H1 (cell line): ENCODE measurements around the gene RNF5. TPM values are rescaled to one million over a fixed set of nuclear protein-coding genes. Genes with fewer than 3 reads are reported as not detected.

Source experiments
- CTCF ChIA-PET: fragments of 300-600 bp; sonication (Branson Sonifier 250); formaldehyde crosslinking; loops from one replicate; lab custom pipeline; 2021; ENCODE audit not compliant: partially characterized antibody; lab: Charles Lee
- POLR2A ChIA-PET: fragments of 300-600 bp; sonication (Branson Sonifier 250); formaldehyde crosslinking; loops from one replicate; lab custom pipeline; 2021; ENCODE audit warnings: inconsistent platforms; ENCODE audit not compliant: partially characterized antibody; lab: Charles Lee
- DNase-seq, 2 experiments: peaks; one replicate each; pipeline versions ENCODE4 v3.0.0 to v3.0.0-alpha.2; 2010 to 2022; ENCODE audit warnings: low spot score in 2 of 2, low read depth in 1 of 2, mixed read lengths in 1 of 2
- FAIRE-seq: peaks from 2 replicates; lab custom pipeline; 2011; peaks lifted over from hg19 to GRCh38; lab: Jason Lieb, UNC
- H2AFZ ChIP-seq: 2 replicates; pipeline ENCODE4 v1.8.1; 2012; ENCODE audit warnings: low read length, inconsistent platforms
- H2AK5ac ChIP-seq: 2 replicates; pipeline ENCODE4 v1.6.1; 2013; ENCODE audit warnings: low read depth, low read length
- H2BK120ac ChIP-seq: replicated peaks from 2 replicates; pipeline ENCODE3; 2013; ENCODE audit warnings: low read depth, low read length, inconsistent platforms
- H2BK12ac ChIP-seq: 2 replicates; pipeline ENCODE4 v1.6.1; 2013; ENCODE audit warnings: low read depth, low read length
- H2BK15ac ChIP-seq: 2 replicates; pipeline ENCODE4 v1.6.1; 2013; ENCODE audit warnings: low read length
- H2BK20ac ChIP-seq: 2 replicates; pipeline ENCODE4 v1.6.1; 2013; ENCODE audit warnings: low read length
- H2BK5ac ChIP-seq: 2 replicates; pipeline ENCODE4 v1.6.1; 2013; ENCODE audit warnings: low read depth, low read length
- H3K14ac ChIP-seq: 2 replicates; pipeline ENCODE4 v1.6.1; 2013; ENCODE audit warnings: inconsistent platforms; ENCODE audit not compliant: insufficient read length
- H3K18ac ChIP-seq: 2 replicates; pipeline ENCODE4 v1.6.1; 2013; ENCODE audit warnings: low read length; ENCODE audit errors: extremely low read depth
- H3K23ac ChIP-seq: 2 replicates; pipeline ENCODE4 v1.6.1; 2013; ENCODE audit warnings: inconsistent platforms; ENCODE audit not compliant: insufficient read length
- H3K23me2 ChIP-seq: 2 replicates; pipeline ENCODE4 v1.6.1; 2013; ENCODE audit warnings: low read depth, low read length
- H3K27ac ChIP-seq: 2 replicates; pipeline ENCODE4 v1.6.1; 2011; ENCODE audit warnings: low read depth, low read length, inconsistent platforms
- H3K27me3 ChIP-seq, 4 experiments: replicated peaks in 1 of 4; 1 replicate in 1 of 4; 2 replicates in 3 of 4; pipeline versions ENCODE4 v1.6.1 to v1.8.1; 2011 to 2013; ENCODE audit warnings: low read length in 3 of 4, mild to moderate bottlenecking in 3 of 4, inconsistent platforms in 2 of 4, mixed read lengths in 2 of 4, moderate library complexity in 1 of 4; ENCODE audit not compliant: control insufficient read depth in 3 of 4, insufficient read depth in 3 of 4; ENCODE audit errors: extremely low read depth in 1 of 4
- H3K36me3 ChIP-seq, 4 experiments: 2 replicates each; pipeline versions ENCODE4 v1.6.1 to v1.8.1; 2011 to 2013; ENCODE audit warnings: mild to moderate bottlenecking in 4 of 4, low read length in 3 of 4, moderate library complexity in 2 of 4, control low read depth in 1 of 4, inconsistent platforms in 1 of 4; ENCODE audit not compliant: insufficient read depth in 4 of 4, control insufficient read depth in 2 of 4
- H3K4ac ChIP-seq: replicated peaks from 2 replicates; pipeline ENCODE3; 2013; ENCODE audit warnings: low read length, low read depth, mixed read lengths, inconsistent platforms; ENCODE audit not compliant: insufficient read length
- H3K4me1 ChIP-seq, 4 experiments: replicated peaks in 1 of 4; 1 replicate in 1 of 4; 2 replicates in 3 of 4; pipeline versions ENCODE4 v1.6.1 to v1.8.1; 2011 to 2013; ENCODE audit warnings: low read length in 3 of 4, inconsistent platforms in 2 of 4, mixed read lengths in 1 of 4; ENCODE audit not compliant: insufficient read depth in 4 of 4, control insufficient read depth in 3 of 4
- H3K4me2 ChIP-seq, 2 experiments: 2 replicates each; pipeline versions ENCODE4 v1.6.1 to v1.8.1; 2011 to 2013; ENCODE audit warnings: low read depth in 2 of 2, low read length in 2 of 2, control low read depth in 1 of 2, inconsistent platforms in 1 of 2, mild to moderate bottlenecking in 1 of 2; ENCODE audit not compliant: insufficient read depth in 1 of 2
- H3K4me3 ChIP-seq, 4 experiments: fragments of 200-600, 300-600 bp in 1 of 4; sonication (generic), shearing (Covaris generic), sonication (Bioruptor Twin) in 1 of 4; 2 replicates each; pipeline versions ENCODE4 v1.5.1 to v1.8.1; 2011 to 2016; ENCODE audit warnings: low read length in 4 of 4, low read depth in 3 of 4, control low read depth in 2 of 4, inconsistent platforms in 2 of 4, mild to moderate bottlenecking in 2 of 4, mixed read lengths in 1 of 4, moderate library complexity in 1 of 4; ENCODE audit not compliant: insufficient read depth in 2 of 4; ENCODE audit errors: extremely low read depth in 1 of 4
- H3K56ac ChIP-seq: replicated peaks from 2 replicates; pipeline ENCODE3; 2013; ENCODE audit warnings: low read depth, mild to moderate bottlenecking, mixed read lengths, low read length, inconsistent platforms; ENCODE audit not compliant: insufficient read length
- H3K79me1 ChIP-seq: 2 replicates; pipeline ENCODE4 v1.6.1; 2013; ENCODE audit warnings: low read depth, low read length, control low read depth
- H3K79me2 ChIP-seq, 2 experiments: 2 replicates each; pipeline versions ENCODE4 v1.6.1 to v1.8.1; 2012 to 2013; ENCODE audit warnings: low read length in 2 of 2, mild to moderate bottlenecking in 2 of 2, inconsistent platforms in 1 of 2; ENCODE audit not compliant: insufficient read depth in 2 of 2, control insufficient read depth in 1 of 2
- H3K9ac ChIP-seq, 4 experiments: replicated peaks in 1 of 4; 1 replicate in 1 of 4; 2 replicates in 3 of 4; pipeline versions ENCODE4 v1.6.1 to v1.8.1; 2011 to 2013; ENCODE audit warnings: low read depth in 3 of 4, low read length in 3 of 4, control low read depth in 2 of 4, mild to moderate bottlenecking in 2 of 4, moderate library complexity in 2 of 4, inconsistent platforms in 1 of 4; ENCODE audit errors: extremely low read depth in 1 of 4
- H3K9me3 ChIP-seq, 2 experiments: 2 replicates each; pipeline versions ENCODE4 v1.6.1 to v1.8.1; 2012 to 2013; ENCODE audit warnings: mild to moderate bottlenecking in 2 of 2, moderate library complexity in 2 of 2, control low read depth in 1 of 2, inconsistent platforms in 1 of 2, low read depth in 1 of 2, low read length in 1 of 2, mixed read lengths in 1 of 2; ENCODE audit not compliant: insufficient read depth in 2 of 2
- H4K20me1 ChIP-seq, 2 experiments: replicated peaks in 1 of 2; 2 replicates each; pipeline versions ENCODE3 to v1.8.1; 2011 to 2013; ENCODE audit warnings: inconsistent platforms in 2 of 2, low read length in 2 of 2, mild to moderate bottlenecking in 1 of 2; ENCODE audit not compliant: insufficient read depth in 2 of 2, control insufficient read depth in 1 of 2
- H4K5ac ChIP-seq: 2 replicates; pipeline ENCODE4 v1.6.1; 2013; ENCODE audit warnings: low read length, low read depth, mixed read lengths, inconsistent platforms; ENCODE audit not compliant: insufficient read length
- H4K8ac ChIP-seq: 2 replicates; pipeline ENCODE4 v1.8.0; 2013; ENCODE audit warnings: mild to moderate bottlenecking, moderate library complexity, low read length, inconsistent platforms; ENCODE audit not compliant: insufficient read depth; ENCODE audit errors: extremely low read depth
- H4K91ac ChIP-seq: replicated peaks from 2 replicates; pipeline ENCODE3; 2013; ENCODE audit warnings: low read length, mixed read lengths, inconsistent platforms; ENCODE audit not compliant: insufficient read length
- EGR1 ChIP-seq: IDR thresholded peaks from 2 replicates; pipeline ENCODE4 v1.6.1; 2011; ENCODE audit warnings: low read depth, low read length, borderline replicate concordance
- EP300 ChIP-seq, 2 experiments: IDR thresholded peaks; 1 replicate in 1 of 2; 2 replicates in 1 of 2; pipeline ENCODE4 v1.6.1; 2011 to 2012; ENCODE audit warnings: low read depth in 2 of 2, low read length in 2 of 2, mild to moderate bottlenecking in 2 of 2, borderline replicate concordance in 1 of 2, inconsistent platforms in 1 of 2, moderate library complexity in 1 of 2
- GTF2F1 ChIP-seq: IDR thresholded peaks from 2 replicates; pipeline ENCODE4 v1.6.1; 2012; ENCODE audit warnings: low read depth, low read length, improper control_type of control experiment, borderline replicate concordance
- POLR2A ChIP-seq, 2 experiments: IDR thresholded peaks; 1 replicate in 1 of 2; 2 replicates in 1 of 2; pipeline ENCODE4 v1.6.1; 2011; ENCODE audit warnings: low read depth in 2 of 2, low read length in 2 of 2, mild to moderate bottlenecking in 2 of 2; ENCODE audit errors: control extremely low read depth in 1 of 2
- RAD21 ChIP-seq, 2 experiments: IDR thresholded peaks in 1 of 2; conservative IDR thresholded peaks in 1 of 2; 2 replicates each; pipeline ENCODE4 v1.6.1; 2011; ENCODE audit warnings: low read depth in 2 of 2, low read length in 2 of 2, improper control_type of control experiment in 1 of 2, inconsistent platforms in 1 of 2, mild to moderate bottlenecking in 1 of 2, moderate library complexity in 1 of 2
- SIRT6 ChIP-seq: IDR thresholded peaks from one replicate; pipeline ENCODE4 v1.7.1; 2012; ENCODE audit warnings: low read length, inconsistent platforms
- SRF ChIP-seq: IDR thresholded peaks from 2 replicates; pipeline ENCODE4 v1.6.1; 2011; ENCODE audit warnings: mild to moderate bottlenecking, low read depth, low read length, moderate library complexity
- WGBS, 2 experiments: shearing (Covaris generic) in 1 of 2; methylation state at CpG; one replicate each; pipeline versions ENCODE4 v1.1.6 to v1.1.7; 2013 to 2015; ENCODE audit warnings: low lambda C conversion rate in 2 of 2, mixed read lengths in 2 of 2, inconsistent platforms in 1 of 2, low coverage in 1 of 2, missing lambda C conversion rate in 1 of 2; ENCODE audit not compliant: insufficient replicate concordance in 2 of 2, insufficient coverage in 1 of 2, insufficient read length in 1 of 2; ENCODE audit errors: extremely low coverage in 1 of 2, missing lambda C conversion rate in 1 of 2; 5-methylcytosine and 5-hydroxymethylcytosine counted together
- polyA plus RNA-seq, 7 experiments: library from polyadenylated mRNA; depleted of rRNA in 3 of 7; stranded (reverse) in 5 of 7; unstranded in 2 of 7; fragments of >200 nt in 5 of 7; fragments of 200-250 nt in 2 of 7; gene quantifications; 1 replicate in 5 of 7; 2 replicates in 1 of 7; 4 replicates in 1 of 7; pipeline versions ENCODE4 v1.2.1 to v1.2.3, GENCODE V29; 2011 to 2013; ENCODE audit warnings: missing spikeins in 2 of 7, mixed read lengths in 2 of 7
- total RNA-seq: library from RNA; stranded (reverse); fragmentation: NEBNext Ultra II Directional; extraction: Animal tissue kit (Norgen Biotek cat#: 25700); gene quantifications from 2 replicates; pipeline ENCODE4 v1.2.1, GENCODE V29; 2021
- TF ChIP-seq, protein P1 (sequence below), 3 experiments: IDR thresholded peaks; 1 replicate in 2 of 3; 2 replicates in 1 of 3; pipeline versions ENCODE4 v1.5.1 to v1.6.1; 2011; ENCODE audit warnings: low read length in 3 of 3, mild to moderate bottlenecking in 3 of 3, inconsistent platforms in 2 of 3, low read depth in 1 of 3, moderate library complexity in 1 of 3; ENCODE audit not compliant: insufficient read depth in 1 of 3; ENCODE audit errors: control extremely low read depth in 1 of 3

RNF5 gene
- total and polyA plus RNA-seq, 2 of the 8 experiments (the other 6 are each of a cell fraction or from before 2014, with no cell fraction given) = 90.0 to 158 TPM

DNA sequence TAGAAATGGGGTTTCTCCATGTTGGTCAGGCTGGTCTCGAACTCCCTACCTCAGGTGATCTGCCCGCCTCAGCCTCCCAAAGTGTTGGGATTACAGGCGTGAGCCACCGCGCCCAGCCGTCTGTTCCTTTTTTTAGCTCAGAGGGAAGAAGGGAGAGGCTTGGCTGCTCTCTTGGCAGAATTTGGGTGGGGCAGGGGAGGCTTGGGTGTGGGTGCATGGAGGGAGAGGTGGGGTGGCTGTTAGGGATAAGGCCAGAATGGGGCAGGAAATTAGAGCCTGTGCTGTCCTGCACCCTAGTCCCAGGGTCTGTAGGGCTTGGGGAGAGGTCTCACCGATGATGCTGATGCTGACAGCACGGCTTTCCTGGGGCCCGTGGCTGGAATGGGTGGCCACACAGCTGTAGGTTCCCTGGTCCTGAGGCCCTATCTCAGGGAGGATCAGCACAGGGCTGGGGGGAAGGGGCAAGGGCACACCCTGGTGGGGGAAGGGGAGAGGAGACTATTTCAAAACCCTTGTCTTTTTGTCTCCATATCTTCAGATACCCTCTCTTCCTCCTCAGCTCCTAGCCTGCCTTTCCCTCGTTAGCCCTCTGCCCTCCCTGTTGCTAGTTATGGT, 3.8 kb downstream of the RNF5 start:
- FAIRE-seq (no peak), DNase-seq (no peak)
- Histone ChIP-seq H3K27ac (no peak overlapping the region; the same call in 1 of the 2 replicates), H3K23ac (no peak overlapping the region), H4K8ac (no peak overlapping the region), H3K4me2 (0 out of 4 replicates have a peak overlapping the region, but pooled peaks of 1 of the 2 experiments have one; percentile 1), H3K9ac (no peak overlapping the region), H2BK120ac (no peak overlapping the region), H4K20me1 (peaks cover 0 to 3% of the 10 kb centered on the region in 2 experiments), H3K14ac (no peak overlapping the region), H3K79me2 (peaks cover 0 to 12% of the 10 kb centered on the region in 2 experiments; a peak in 2 of 4 replicates), H3K23me2 (peaks cover 13% of the 10 kb centered on the region), H4K5ac (no peak overlapping the region), H3K27me3 (no peaks in the 10 kb centered on the region; a peak in 1 of 7 replicates), H3K4ac (no peak overlapping the region), H3K36me3 (peaks cover 6 to 33% (median 25%) of the 10 kb centered on the region in 4 experiments), H2AK5ac (no peak overlapping the region), H3K9me3 (no peaks in the 10 kb centered on the region), H3K56ac (no peak overlapping the region), H2BK15ac (no peak overlapping the region), H2BK20ac (no peak overlapping the region), H3K4me3 (no peak overlapping the region), H2BK12ac (no peak overlapping the region), H3K18ac (no peak overlapping the region), H2AFZ (no peak overlapping the region), H3K79me1 (peaks cover 4% of the 10 kb centered on the region; the same call in 1 of the 2 replicates), H2BK5ac (peak overlapping the region; percentile 4; the same call in 1 of the 2 replicates), H4K91ac (no peak overlapping the region), H3K4me1 (peaks cover 0 to 8% (median under 1%) of the 10 kb centered on the region in 4 experiments; a peak in 4 of 7 replicates)
- CTCF ChIA-PET = interaction anchor here (1.1 to 2.0 kb wide), 6 partner anchors 15 to 65 kb away, joined by 3 to 8 read pairs (median 4); partner anchors contain the start of gene EGFL8
- POLR2A ChIA-PET = interaction anchor here (1.0 to 7.9 kb wide), 6 partner anchors 11 to 789 kb away, joined by 3 to 194 read pairs (median 4); partner anchors contain the start of genes GPSM3, PBX2 and PRRT1
- no peak for TF ChIP-seq GTF2F1
- no peak for TF ChIP-seq SIRT6
- TF ChIP-seq RAD21 (IDR thresholded peaks at IDR 0.05 in 1 of 2, conservative IDR thresholded peaks at IDR 0.05 in 1 of 2; ENCODE audit: low read depth in 2 of 2, low read length in 2 of 2) = peak; percentile 18 to 24; a peak in 2 of 4 replicates
- TF ChIP-seq EGR1 = no peak
- no peak for TF ChIP-seq EP300 (IDR thresholded peaks at IDR 0.05; ENCODE audit: borderline replicate concordance in 1 of 2, low read depth in 2 of 2, low read length in 2 of 2)
- no peak for TF ChIP-seq SRF
- TF ChIP-seq, protein P1, sequence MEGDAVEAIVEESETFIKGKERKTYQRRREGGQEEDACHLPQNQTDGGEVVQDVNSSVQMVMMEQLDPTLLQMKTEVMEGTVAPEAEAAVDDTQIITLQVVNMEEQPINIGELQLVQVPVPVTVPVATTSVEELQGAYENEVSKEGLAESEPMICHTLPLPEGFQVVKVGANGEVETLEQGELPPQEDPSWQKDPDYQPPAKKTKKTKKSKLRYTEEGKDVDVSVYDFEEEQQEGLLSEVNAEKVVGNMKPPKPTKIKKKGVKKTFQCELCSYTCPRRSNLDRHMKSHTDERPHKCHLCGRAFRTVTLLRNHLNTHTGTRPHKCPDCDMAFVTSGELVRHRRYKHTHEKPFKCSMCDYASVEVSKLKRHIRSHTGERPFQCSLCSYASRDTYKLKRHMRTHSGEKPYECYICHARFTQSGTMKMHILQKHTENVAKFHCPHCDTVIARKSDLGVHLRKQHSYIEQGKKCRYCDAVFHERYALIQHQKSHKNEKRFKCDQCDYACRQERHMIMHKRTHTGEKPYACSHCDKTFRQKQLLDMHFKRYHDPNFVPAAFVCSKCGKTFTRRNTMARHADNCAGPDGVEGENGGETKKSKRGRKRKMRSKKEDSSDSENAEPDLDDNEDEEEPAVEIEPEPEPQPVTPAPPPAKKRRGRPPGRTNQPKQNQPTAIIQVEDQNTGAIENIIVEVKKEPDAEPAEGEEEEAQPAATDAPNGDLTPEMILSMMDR (IDR thresholded peaks at IDR 0.05; ENCODE audit: control extremely low read depth in 1 of 3, insufficient read depth in 1 of 3, low read depth in 1 of 3, low read length in 3 of 3) = no peak
- TF ChIP-seq POLR2A (IDR thresholded peaks at IDR 0.05; ENCODE audit: control extremely low read depth in 1 of 2, low read depth in 2 of 2, low read length in 2 of 2) = no peak
- 98% methylated on average over 4 of the region's 10 CpGs; no CpG with 5 or more reads in 1 of the 2 experiments for WGBS, 2 experiments
